SK-MEL-5 (cell line): ENCODE results near the gene TPGS2. TPM values are rescaled to one million over a fixed set of nuclear protein-coding genes. Genes with fewer than 3 reads are reported as not detected.
"Not testable (repeated sequence)": the region's sequence is repeated elsewhere in the genome, so short reads cannot be mapped to it uniquely, and the experiment has no call there.

Experiments
- DNase-seq: peaks from one replicate; pipeline ENCODE4 v3.0.0-alpha.2; 2016; ENCODE audit warnings: low read depth, low spot score
- in situ Hi-C: cut with HindIII; loops from 2 replicates; pipeline ENCODE4 v1.10.0; 2016; ENCODE audit warnings: low sequenced_read_pairs, high pct_unique_total_duplicates, low pct_unique_long_range_greater_than_20kb
- polyA plus RNA-seq, 2 experiments: library from polyadenylated mRNA; depleted of rRNA; stranded (reverse); fragments of >200 nt; gene quantifications; 2 replicates each; pipeline ENCODE4 v1.2.3, GENCODE V29; 2015
- total RNA-seq: library from RNA; depleted of rRNA; stranded (reverse); fragments of >200 nt; shearing (Covaris generic); gene quantifications from 2 replicates; pipeline ENCODE4 v1.2.3, GENCODE V29; 2014; rRNA removed

Gene TPGS2
- 87.9 and 99.4 TPM in 2 replicates for total RNA-seq
- 73.3 and 76.2 TPM in 2 replicates for polyA plus RNA-seq (2015; cell fraction: cytosol; rRNA removed)
- polyA plus RNA-seq (2015; cell fraction: nucleus; rRNA removed) = 17.9 and 44.1 TPM in 2 replicates

GRCh38 chr18:36828630-36829361 lies at the start of gene TPGS2, which contains the start of gene KIAA1328:
TPGS2 (minus strand) TSS chr18:36829002; CDS start chr18:36828767, 235 bp downstream.
KIAA1328 (plus strand) TSS chr18:36829127; CDS start chr18:36829139, 12 bp downstream.
- in situ Hi-C loops = no loop called here
- peak; percentile 80 for DNase-seq

GRCh38 chr18:36873826-36874225 lies 45.0 kb upstream of the TPGS2 start:
- in situ Hi-C loops, DNase-seq: not testable (repeated sequence)

DNA sequence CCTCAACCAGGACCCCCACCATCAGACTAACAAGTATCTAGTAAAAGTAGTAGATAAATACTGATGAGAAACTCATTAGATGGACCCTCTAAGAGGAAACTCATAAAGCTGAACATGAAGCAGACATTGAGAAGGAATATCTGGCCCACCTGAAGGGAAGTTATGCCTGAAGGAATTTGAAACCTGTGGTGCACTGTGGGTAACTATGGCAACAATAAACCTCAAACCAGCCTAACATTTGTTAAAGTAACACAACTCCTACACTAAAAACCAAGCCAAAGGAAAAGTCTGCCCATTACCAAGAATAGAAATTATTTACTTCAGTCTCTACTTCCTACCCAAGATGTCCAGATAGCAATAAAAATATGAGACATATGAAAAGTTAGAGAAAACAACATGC lies 43.5 kb upstream of the TPGS2 start:
- DNase-seq = no peak
- in situ Hi-C loops = no loop called here

DNA sequence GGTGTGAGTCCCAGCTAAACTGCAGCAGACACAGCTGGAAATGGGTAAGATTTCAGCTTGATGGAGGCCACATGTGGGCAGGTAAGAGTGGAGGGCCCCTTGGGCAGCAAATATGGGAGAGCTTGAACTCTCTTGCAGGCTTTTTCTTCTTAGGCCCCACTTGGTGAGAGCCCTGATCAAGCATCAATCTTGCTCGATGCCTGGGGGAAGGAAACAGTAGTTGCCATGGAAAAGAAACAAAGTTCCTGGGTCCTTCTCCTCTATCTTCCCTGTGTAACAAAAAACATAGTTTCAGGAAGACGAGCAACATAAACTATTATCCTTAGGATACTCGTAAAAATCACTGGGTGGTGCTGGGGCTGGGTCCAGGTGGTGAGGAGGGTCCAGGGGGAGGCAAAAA lies 43.0 kb upstream of the TPGS2 start:
- in situ Hi-C loops = no loop called here
- DNase-seq = no peak

DNA sequence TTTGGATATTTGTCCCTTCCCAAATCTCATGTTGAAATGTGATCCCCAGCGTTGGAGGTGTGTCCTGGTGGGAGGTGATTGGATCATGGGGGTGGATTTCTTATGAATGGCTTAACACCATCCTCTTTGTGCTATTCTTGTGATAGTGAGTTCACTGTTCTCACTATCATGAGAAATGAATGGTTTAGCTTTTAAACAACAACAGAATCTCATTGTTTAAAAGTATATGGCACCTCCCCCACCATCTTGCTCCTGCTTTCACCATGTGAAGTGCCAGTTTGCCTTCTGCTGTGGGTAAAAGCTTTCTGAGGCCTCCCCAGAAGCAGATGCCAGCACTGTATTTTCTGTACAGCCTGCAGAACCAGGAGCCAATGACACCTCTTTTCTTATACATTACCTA lies 38.3 kb upstream of the TPGS2 start:
- DNase-seq = peak; percentile 67

GRCh38 chr18:36862182-36862581 lies 33.4 kb upstream of the TPGS2 start:
- in situ Hi-C loops = no loop called here

More for the DNA sequence above, 38.3 kb upstream of the TPGS2 start:
- in situ Hi-C loops = no loop called here

GRCh38 chr18:36856815-36857214 lies 28.0 kb upstream of the TPGS2 start:
- in situ Hi-C loops = no loop called here
- peak; percentile 24 for DNase-seq

More at GRCh38 chr18:36862182-36862581, 33.4 kb upstream of the TPGS2 start:
- DNase-seq = no peak

GRCh38 chr18:36851202-36851590 lies 22.4 kb upstream of the TPGS2 start:
- DNase-seq = no peak
- in situ Hi-C loops = no loop called here

- DNase-seq = no peak
- in situ Hi-C loops = no loop called here
Observed at GRCh38 chr18:36850527-36851201, 21.9 kb upstream of the TPGS2 start.

DNA sequence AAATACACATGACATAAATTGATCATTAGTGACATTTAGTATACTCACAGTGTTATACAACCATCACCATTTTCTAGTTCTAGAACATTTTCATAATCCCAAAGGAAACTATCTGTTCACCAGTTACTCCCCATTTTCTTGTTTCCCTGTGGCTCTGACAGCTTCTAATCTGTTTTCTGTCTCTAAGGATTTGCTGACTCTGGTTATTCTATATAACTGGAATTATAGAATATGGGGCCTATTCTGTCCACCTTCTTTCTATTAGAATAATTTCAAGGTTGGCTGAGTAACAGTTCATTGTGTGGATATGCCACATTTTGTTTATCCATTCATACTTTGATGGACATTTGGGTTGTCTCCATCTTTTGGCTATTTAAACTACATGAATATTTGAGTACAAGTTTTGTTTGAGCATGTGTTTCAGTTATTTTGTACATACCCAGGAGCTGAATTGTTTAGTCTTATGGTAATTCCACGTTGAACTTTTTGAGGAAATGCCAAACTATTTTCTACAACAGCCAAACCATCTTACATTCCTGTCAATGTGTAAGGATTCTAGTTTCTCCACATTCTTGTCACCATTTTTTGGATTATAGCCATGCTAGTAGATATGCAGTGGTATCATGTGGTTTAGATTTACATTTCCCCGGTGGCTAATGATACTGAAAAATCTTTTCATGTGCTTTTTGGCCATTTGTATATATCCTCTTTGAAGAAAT lies 20.6 kb upstream of the TPGS2 start:
- DNase-seq = no peak
- in situ Hi-C loops = no loop called here

DNA sequence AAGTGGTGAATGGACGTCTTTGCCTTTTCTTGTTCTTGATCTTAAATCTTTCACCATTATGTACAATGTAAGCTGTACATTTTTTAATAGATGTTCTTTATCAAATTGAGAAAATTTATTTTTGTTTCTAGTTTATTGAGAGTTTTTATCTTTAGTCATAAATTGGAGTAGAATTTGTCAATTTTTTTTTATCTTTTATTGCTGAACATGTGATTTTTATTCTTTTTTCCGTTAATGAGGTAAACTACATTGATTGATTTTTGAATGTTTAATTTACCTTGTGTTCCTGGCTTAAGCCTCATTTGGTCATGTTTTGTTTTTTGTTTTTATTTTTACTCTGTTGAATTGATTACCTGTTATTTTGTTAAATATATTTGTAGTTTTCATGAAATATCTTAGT lies 19.8 kb upstream of the TPGS2 start:
- in situ Hi-C loops = no loop called here
- no peak for DNase-seq

- in situ Hi-C loops = no loop called here
- no peak for DNase-seq
Observed at GRCh38 chr18:36843784-36844183, 15.0 kb upstream of the TPGS2 start.

- in situ Hi-C loops = no loop called here
- DNase-seq = no peak
Observed at GRCh38 chr18:36843199-36843598, 14.4 kb upstream of the TPGS2 start.

GRCh38 chr18:36839835-36840234 lies 11.0 kb upstream of the TPGS2 start:
- no peak for DNase-seq
- in situ Hi-C loops = no loop called here

DNA sequence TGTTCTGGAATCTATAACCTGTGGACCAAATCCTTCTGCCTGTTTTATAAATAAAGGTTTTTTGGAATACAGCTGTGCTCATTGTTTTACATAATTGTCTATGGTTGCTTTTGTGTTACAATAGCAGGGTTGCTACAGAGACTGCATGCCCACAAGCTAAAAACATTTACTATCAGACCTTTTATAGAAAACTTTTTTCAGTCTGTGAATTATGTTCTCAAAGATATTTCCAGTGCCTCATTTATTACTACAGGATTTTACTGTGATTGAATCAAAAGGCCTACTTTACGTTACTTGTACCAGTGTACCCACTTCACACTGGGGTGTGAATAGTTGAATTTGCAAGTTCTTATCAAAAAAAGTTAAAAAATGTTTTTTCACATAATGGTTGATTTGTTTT lies 7.1 kb upstream of the TPGS2 start:
- in situ Hi-C loops = no loop called here
- DNase-seq = no peak

- no peak for DNase-seq
- in situ Hi-C loops = no loop called here
Observed at GRCh38 chr18:36833120-36833519, 4.3 kb upstream of the TPGS2 start.

DNA sequence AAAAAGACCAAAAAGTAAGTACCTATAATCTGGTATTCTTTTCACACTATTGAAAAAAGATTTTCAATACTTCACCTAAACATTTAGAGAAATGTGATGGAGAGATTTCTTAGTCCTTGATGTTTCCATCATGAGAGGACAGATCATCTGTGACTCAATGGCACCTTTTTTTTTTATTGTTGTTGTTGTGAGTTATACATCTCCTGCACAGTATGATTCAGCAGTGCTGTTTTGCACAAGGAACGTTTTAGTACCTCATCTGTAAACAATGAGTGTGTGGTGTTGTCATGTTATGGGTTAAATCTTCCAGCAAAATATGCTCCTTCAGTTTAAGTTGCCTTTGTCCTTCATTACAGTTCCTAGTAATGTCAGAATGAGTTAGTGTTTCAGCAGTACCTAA lies 2.3 kb upstream of the TPGS2 start:
- DNase-seq = no peak
- in situ Hi-C loops = no loop called here

DNA sequence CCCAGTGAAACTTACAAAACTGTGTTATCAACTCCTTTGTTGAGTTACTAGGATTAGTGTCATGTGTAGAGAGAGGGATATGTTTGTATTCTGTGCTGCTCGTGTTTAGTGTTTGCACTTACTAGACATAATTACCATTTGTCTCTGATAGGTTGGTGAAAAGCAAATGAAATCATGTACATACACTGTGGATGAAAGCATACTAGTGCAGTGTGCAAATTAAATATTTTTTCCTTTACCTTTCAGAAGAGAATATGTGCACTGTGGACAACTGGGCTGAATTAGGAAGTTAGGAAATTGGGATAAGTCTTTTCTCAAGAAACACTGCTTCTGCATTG lies 1.3 kb upstream of the TPGS2 start:
- no peak for DNase-seq
- in situ Hi-C loops = no loop called here
